SK-N-MC (cell line): ENCODE results near the gene PPP6C.

Experiments used
- EZH2 ChIP-seq: fragments of 200-600 bp; sonication (generic); IDR thresholded peaks from one replicate; pipeline ENCODE4 v1.6.1; 2017; ENCODE audit warnings: antibody characterized with exemption
- FOXP2 ChIP-seq: optimal IDR thresholded peaks from 2 replicates; pipeline ENCODE3; 2011; ENCODE audit warnings: mild to moderate bottlenecking, moderate library complexity; ENCODE audit not compliant: insufficient read depth; ENCODE audit errors: extremely low read length, control extremely low read depth
- POLR2AphosphoS5 ChIP-seq: IDR thresholded peaks from 2 replicates; pipeline ENCODE4 v1.6.1; 2012; ENCODE audit warnings: mild to moderate bottlenecking, low read depth, low read length, borderline replicate concordance

- TF ChIP-seq EZH2 (no peak), POLR2AphosphoS5 (no peak), FOXP2 (no peak)
These were observed 46.8 kb downstream of the PPP6C start for GRCh38 chr9:125142560-125143376.
